HepG2 (cell line): ENCODE data around the gene LCORL. TPM values are rescaled to one million over a fixed set of nuclear protein-coding genes. Genes with fewer than 3 reads are reported as not detected.

Experiments
- CBX2 ChIP-seq, 2 experiments: fragments of 200-600 bp in 1 of 2; sonication (generic); formaldehyde crosslinking in 1 of 2; IDR thresholded peaks; 2 replicates each; pipeline versions ENCODE4 v1.7.0 to v1.8.1; 2018 to 2022; ENCODE audit warnings: low read depth in 2 of 2, low read length in 1 of 2, mild to moderate bottlenecking in 1 of 2, missing genetic modification reagents in 1 of 2
- HNRNPUL1 ChIP-seq: fragments of 200-400 bp; formaldehyde crosslinking; IDR thresholded peaks from 2 replicates; pipeline ENCODE4 v1.6.1; 2017; ENCODE audit warnings: low read depth, mild to moderate bottlenecking, low read length, moderate library complexity
- KIAA2018 ChIP-seq: sonication (generic); formaldehyde crosslinking; IDR thresholded peaks from 2 replicates; pipeline ENCODE4 v1.5.0; 2020; ENCODE audit warnings: mild to moderate bottlenecking, missing genetic modification reagents, borderline replicate concordance
- REST ChIP-seq, 2 experiments: IDR thresholded peaks; 2 replicates each; pipeline ENCODE4 v1.6.1; 2011 to 2012; ENCODE audit warnings: low read length in 2 of 2, borderline replicate concordance in 1 of 2, low read depth in 1 of 2, mild to moderate bottlenecking in 1 of 2, moderate library complexity in 1 of 2
- SAP130 ChIP-seq: IDR thresholded peaks from 2 replicates; pipeline ENCODE4 v1.6.1; 2016; ENCODE audit warnings: low read depth
- ZNF251 ChIP-seq: sonication (generic); formaldehyde crosslinking; IDR thresholded peaks from 2 replicates; pipeline ENCODE4 v1.9.0; 2021; ENCODE audit warnings: mild to moderate bottlenecking, missing genetic modification reagents
- ZNF33A ChIP-seq: sonication (generic); formaldehyde crosslinking; IDR thresholded peaks from 2 replicates; pipeline ENCODE4 v1.5.1; 2020; ENCODE audit warnings: missing genetic modification reagents, mild to moderate bottlenecking, moderate library complexity, borderline replicate concordance
- ZNF367 ChIP-seq: sonication (generic); formaldehyde crosslinking; IDR thresholded peaks from 2 replicates; pipeline ENCODE4 v1.4.0; 2020; ENCODE audit warnings: missing genetic modification reagents, borderline replicate concordance
- ZNF484 ChIP-seq: sonication (generic); formaldehyde crosslinking; IDR thresholded peaks from 2 replicates; pipeline ENCODE4 v1.5.1; 2020; ENCODE audit warnings: mild to moderate bottlenecking, low read depth, missing genetic modification reagents, borderline replicate concordance
- polyA plus RNA-seq, 8 experiments: library from polyadenylated mRNA; depleted of rRNA in 3 of 8; stranded (reverse) in 7 of 8; unstranded in 1 of 8; fragments of >200 nt; fragmentation: Illumina TruSeq in 4 of 8; extraction: Trizol in 4 of 8; gene quantifications; 2 replicates each; pipeline versions ENCODE4 v1.2.1 to v1.2.3, GENCODE V29; 2011 to 2016; ENCODE audit warnings: low read depth in 4 of 8, missing spikeins in 1 of 8, mixed read lengths in 1 of 8; ENCODE audit not compliant: insufficient read depth in 1 of 8
- total RNA-seq, 5 experiments: library from RNA; depleted of rRNA; stranded (reverse); fragments of >200 nt; fragmentation: Illumina TruSeq; extraction: Trizol; gene quantifications; 2 replicates each; pipeline ENCODE4 v1.2.3, GENCODE V29; 2016; ENCODE audit warnings: low read depth in 1 of 5
- TF ChIP-seq, protein P1 (sequence below): sonication (generic); formaldehyde crosslinking; IDR thresholded peaks from 2 replicates; pipeline ENCODE4 v1.4.0; 2020; ENCODE audit warnings: missing genetic modification reagents
- TF ChIP-seq, protein P2 (sequence below): sonication (generic); formaldehyde crosslinking; IDR thresholded peaks from 2 replicates; pipeline ENCODE4 v1.5.1; 2020; ENCODE audit warnings: mild to moderate bottlenecking, missing genetic modification reagents

LCORL gene
- total and polyA plus RNA-seq, 2 of the 13 experiments (the other 11 are each of a cell fraction or from before 2014, with no cell fraction given): 5.3 to 14.5 TPM

DNA sequence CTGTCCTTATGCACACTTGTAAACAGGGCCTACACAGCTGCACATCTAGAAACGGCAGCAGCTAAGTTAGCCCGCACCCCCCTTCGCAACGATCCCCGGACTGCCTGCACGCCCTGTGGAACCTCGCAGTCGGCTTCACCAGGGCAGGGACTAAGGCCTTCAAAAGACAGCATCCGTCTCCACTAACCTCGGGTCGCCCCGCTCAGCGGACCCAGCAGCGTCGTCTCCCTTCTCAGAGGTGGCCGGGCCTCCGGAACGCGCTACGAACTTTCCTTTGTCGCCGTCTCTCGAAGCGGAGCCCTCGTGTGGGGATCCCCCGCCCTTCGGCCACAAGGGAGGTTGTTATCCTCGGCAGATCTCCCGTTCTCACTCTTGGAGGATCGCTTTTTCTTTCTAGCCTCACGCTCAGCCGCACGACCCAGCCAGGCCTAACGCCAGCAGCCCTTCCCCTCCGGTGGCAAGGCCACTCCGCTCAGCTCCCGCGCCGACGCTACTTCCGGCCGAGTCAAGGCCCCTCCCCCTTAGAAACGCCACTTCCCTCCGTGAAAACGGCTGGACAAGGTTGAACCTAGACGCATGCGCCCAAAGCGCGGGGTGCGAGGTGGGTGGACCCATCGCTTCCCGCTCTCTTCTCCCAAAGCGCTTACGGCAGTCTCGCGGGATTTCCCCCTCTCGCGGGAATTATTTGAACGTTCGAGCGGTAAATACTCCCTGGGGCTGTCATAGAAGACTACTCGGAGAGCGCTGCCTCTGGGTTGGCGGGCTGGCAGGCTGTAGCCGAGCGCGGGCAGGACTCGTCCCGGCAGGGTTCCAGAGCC lies 211.1 kb downstream of the LCORL start, which contains the start of the genes DCAF16 and NCAPG (continued):
- TF ChIP-seq, protein P1, sequence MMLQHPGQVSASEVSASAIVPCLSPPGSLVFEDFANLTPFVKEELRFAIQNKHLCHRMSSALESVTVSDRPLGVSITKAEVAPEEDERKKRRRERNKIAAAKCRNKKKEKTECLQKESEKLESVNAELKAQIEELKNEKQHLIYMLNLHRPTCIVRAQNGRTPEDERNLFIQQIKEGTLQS: peak; percentile 18; the same call in 1 of the 2 replicates
- TF ChIP-seq HNRNPUL1 (no peak), CBX2 (IDR thresholded peaks at IDR 0.05; ENCODE audit: low read depth, low read length) (no peak), CBX2 (CRISPR knock-in tag; IDR thresholded peaks at IDR 0.05; ENCODE audit: low read depth) (no peak), ZNF33A (CRISPR knock-in tag) (0 out of 2 replicates have a peak, but pooled peaks have one; percentile 69), KIAA2018 (CRISPR knock-in tag) (no peak), ZNF484 (CRISPR knock-in tag) (no peak), REST (IDR thresholded peaks at IDR 0.05; ENCODE audit: borderline replicate concordance in 1 of 2, low read depth in 1 of 2, low read length in 2 of 2) (no peak), ZNF251 (CRISPR knock-in tag) (no peak), ZNF367 (CRISPR knock-in tag) (peak; percentile 76), SAP130 (CRISPR knock-in tag) (peak; percentile 99)
- TF ChIP-seq, protein P2, sequence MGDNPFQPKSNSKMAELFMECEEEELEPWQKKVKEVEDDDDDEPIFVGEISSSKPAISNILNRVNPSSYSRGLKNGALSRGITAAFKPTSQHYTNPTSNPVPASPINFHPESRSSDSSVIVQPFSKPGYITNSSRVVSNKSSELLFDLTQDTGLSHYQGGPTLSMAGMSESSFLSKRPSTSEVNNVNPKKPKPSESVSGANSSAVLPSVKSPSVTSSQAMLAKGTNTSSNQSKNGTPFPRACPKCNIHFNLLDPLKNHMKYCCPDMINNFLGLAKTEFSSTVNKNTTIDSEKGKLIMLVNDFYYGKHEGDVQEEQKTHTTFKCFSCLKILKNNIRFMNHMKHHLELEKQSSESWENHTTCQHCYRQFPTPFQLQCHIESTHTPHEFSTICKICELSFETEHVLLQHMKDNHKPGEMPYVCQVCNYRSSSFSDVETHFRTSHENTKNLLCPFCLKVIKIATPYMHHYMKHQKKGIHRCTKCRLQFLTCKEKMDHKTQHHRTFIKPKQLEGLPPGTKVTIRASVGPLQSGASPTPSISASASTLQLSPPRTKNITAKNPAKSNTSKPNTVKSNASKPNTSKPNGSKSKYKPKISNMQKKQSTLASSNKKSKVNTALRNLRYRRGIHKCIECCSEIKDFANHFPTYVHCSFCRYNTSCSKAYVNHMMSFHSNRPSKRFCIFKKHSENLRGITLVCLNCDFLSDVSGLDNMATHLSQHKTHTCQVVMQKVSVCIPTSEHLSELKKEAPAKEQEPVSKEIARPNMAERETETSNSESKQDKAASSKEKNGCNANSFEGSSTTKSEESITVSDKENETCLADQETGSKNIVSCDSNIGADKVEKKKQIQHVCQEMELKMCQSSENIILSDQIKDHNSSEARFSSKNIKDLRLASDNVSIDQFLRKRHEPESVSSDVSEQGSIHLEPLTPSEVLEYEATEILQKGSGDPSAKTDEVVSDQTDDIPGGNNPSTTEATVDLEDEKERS (CRISPR knock-in tag): no peak; the same call in none of the 2 replicates
